Neural cell (in vitro differentiated cells): ENCODE measurements around the gene EMC6. TPM values are rescaled to one million over a fixed set of nuclear protein-coding genes. Genes with fewer than 3 reads are reported as not detected.

ENCODE experiments used
- H2AFZ ChIP-seq: fragments of 200-600, 300-800 bp; sonication (generic), shearing (Covaris generic); 2 replicates; pipeline ENCODE4 v1.6.0; 2014; ENCODE audit warnings: low read depth, mild to moderate bottlenecking, antibody characterized with exemption, low read length, moderate library complexity
- H3F3A ChIP-seq: fragments of 200-600 bp; shearing (Covaris generic); 2 replicates; pipeline ENCODE4 v1.6.1; 2016; ENCODE audit warnings: mild to moderate bottlenecking, moderate library complexity, mixed read lengths, antibody characterized with exemption, low read length; ENCODE audit not compliant: insufficient read depth, poor library complexity, severe bottlenecking
- H3K27ac ChIP-seq: fragments of 200-600, 300-800 bp; sonication (generic), shearing (Covaris generic); 2 replicates; pipeline ENCODE4 v1.5.1; 2014; ENCODE audit warnings: mild to moderate bottlenecking, low read length, moderate library complexity
- H3K27me3 ChIP-seq: fragments of 300-800, 200-600 bp; sonication (generic), shearing (Covaris generic); 2 replicates; pipeline ENCODE4 v1.6.0; 2014; ENCODE audit warnings: mild to moderate bottlenecking, low read depth, low read length, moderate library complexity; ENCODE audit not compliant: insufficient read depth
- H3K36me3 ChIP-seq: fragments of 300-800, 200-600 bp; sonication (generic), shearing (Covaris generic); 2 replicates; pipeline ENCODE4 v1.5.1; 2014; ENCODE audit warnings: mild to moderate bottlenecking, antibody characterized with exemption, low read length, moderate library complexity; ENCODE audit not compliant: insufficient read depth
- H3K4me2 ChIP-seq: fragments of 300-800, 200-600 bp; sonication (generic), shearing (Covaris generic); 2 replicates; pipeline ENCODE4 v1.6.0; 2014; ENCODE audit warnings: mild to moderate bottlenecking, low read length
- H3K4me3 ChIP-seq: fragments of 300-800, 200-600 bp; sonication (generic), shearing (Covaris generic); 2 replicates; pipeline ENCODE4 v1.5.1; 2014; ENCODE audit warnings: mild to moderate bottlenecking, low read length, moderate library complexity
- H3K79me2 ChIP-seq: fragments of 200-600 bp; shearing (Covaris generic); replicated peaks from 2 replicates; pipeline ENCODE4 v1.6.0; 2014; ENCODE audit warnings: mild to moderate bottlenecking, low read length, moderate library complexity; ENCODE audit not compliant: insufficient read depth
- H3K9ac ChIP-seq: fragments of 300-800, 200-600 bp; sonication (generic), shearing (Covaris generic); 2 replicates; pipeline ENCODE4 v1.6.1; 2016; ENCODE audit warnings: mild to moderate bottlenecking, low read length, mixed read lengths
- H3K9me2 ChIP-seq: fragments of 200-600 bp; shearing (Covaris generic); 2 replicates; pipeline ENCODE4 v1.6.1; 2016; ENCODE audit warnings: mild to moderate bottlenecking, low read length, mixed read lengths; ENCODE audit not compliant: insufficient read depth
- H3K9me3 ChIP-seq: fragments of 200-600, 300-800 bp; sonication (generic), shearing (Covaris generic); 2 replicates; pipeline ENCODE4 v1.6.1; 2016; ENCODE audit warnings: mild to moderate bottlenecking, mixed run types, low read length, moderate library complexity, mixed read lengths
- H4K20me1 ChIP-seq: fragments of 200-600 bp; shearing (Covaris generic); 2 replicates; pipeline ENCODE4 v1.6.1; 2016; ENCODE audit warnings: mild to moderate bottlenecking, mixed run types; ENCODE audit not compliant: insufficient read depth
- EP300 ChIP-seq: fragments of 450-650 bp; conservative IDR thresholded peaks from 2 replicates; pipeline ENCODE4 v1.6.1; 2014; ENCODE audit warnings: antibody characterized with exemption, mild to moderate bottlenecking, moderate library complexity; ENCODE audit not compliant: poor library complexity, severe bottlenecking
- EZH2 ChIP-seq: fragments of 200-600, 300-800 bp; shearing (Covaris generic), sonication (generic); IDR thresholded peaks from 2 replicates; pipeline ENCODE4 v1.6.1; 2014; ENCODE audit warnings: antibody characterized with exemption, low read length, borderline replicate concordance, mild to moderate bottlenecking; ENCODE audit not compliant: insufficient read depth, poor library complexity, severe bottlenecking
- MXI1 ChIP-seq: fragments of 450-650 bp; conservative IDR thresholded peaks from 2 replicates; pipeline ENCODE4 v1.6.1; 2014; ENCODE audit warnings: antibody characterized with exemption, mild to moderate bottlenecking; ENCODE audit not compliant: poor library complexity, severe bottlenecking
- SMC3 ChIP-seq: fragments of 450-650 bp; conservative IDR thresholded peaks from 2 replicates; pipeline ENCODE4 v1.6.1; 2014; ENCODE audit warnings: antibody characterized with exemption, mild to moderate bottlenecking, moderate library complexity; ENCODE audit not compliant: poor library complexity
- polyA plus RNA-seq: library from polyadenylated mRNA; depleted of rRNA; stranded (reverse); fragments of >200 nt; gene quantifications from 2 replicates; pipeline ENCODE4 v1.2.3, GENCODE V29; 2014
- TF ChIP-seq, protein P1 (sequence below): IDR thresholded peaks from 2 replicates; pipeline ENCODE4 v1.6.1; 2012; ENCODE audit warnings: borderline replicate concordance

EMC6 gene
- polyA plus RNA-seq, 1 donor from 2014 or later: 61.7 TPM

GRCh38 chr17:3689262-3690093, 20.9 kb downstream of the EMC6 start:
- no peaks in the 10 kb centered on the region for H3K9me3 ChIP-seq
- no peaks in the 10 kb centered on the region for H3F3A ChIP-seq
- H3K79me2 ChIP-seq: no peaks in the 10 kb centered on the region
- no peaks in the 10 kb centered on the region for H3K9me2 ChIP-seq
- no peak overlapping the region for H3K9ac ChIP-seq
- H4K20me1 ChIP-seq: no peaks in the 10 kb centered on the region
- TF ChIP-seq MXI1 (no peak), SMC3 (no peak), EP300 (no peak)
- H3K36me3 ChIP-seq: no peaks in the 10 kb centered on the region
- peaks cover 1% of the 10 kb centered on the region for H3K27me3 ChIP-seq
- no peak overlapping the region for H3K4me2 ChIP-seq
- H3K27ac ChIP-seq: no peak overlapping the region
- no peak overlapping the region for H2AFZ ChIP-seq
- no peak overlapping the region for H3K4me3 ChIP-seq

DNA sequence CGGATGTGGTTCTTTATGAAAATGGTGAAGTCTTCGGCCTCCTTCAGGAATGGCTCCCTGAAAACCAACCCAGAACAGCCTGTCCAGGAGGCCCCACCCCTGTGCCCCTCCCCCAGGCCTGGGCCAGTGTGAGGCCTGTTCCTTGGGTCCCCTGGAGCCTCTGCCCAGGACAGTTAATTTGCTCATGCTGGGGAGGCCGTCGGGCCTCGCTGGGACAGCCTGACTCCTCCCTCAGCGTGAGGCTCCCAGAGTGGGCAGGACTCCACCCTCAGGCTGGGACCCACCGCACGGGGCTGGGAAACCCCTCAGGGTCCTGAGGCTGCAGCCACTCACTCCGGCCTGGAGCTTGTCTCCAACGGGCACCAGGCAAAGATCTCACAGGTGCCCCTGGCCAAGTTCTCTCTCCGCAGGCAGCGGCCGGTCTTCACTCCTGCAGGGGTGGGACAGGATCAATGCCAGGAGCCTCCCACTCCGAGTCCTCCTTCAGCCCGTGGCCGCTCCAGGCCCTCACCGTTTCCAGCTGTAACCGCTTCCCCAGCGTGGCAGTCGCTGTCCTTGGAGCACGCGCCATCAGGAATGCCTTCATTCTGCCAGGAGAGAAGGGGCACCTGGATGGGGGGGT, 21.6 kb downstream of the EMC6 start:
- Histone ChIP-seq H3K36me3 (no peaks in the 10 kb centered on the region), H3F3A (no peaks in the 10 kb centered on the region), H3K9ac (no peak overlapping the region), H3K79me2 (no peaks in the 10 kb centered on the region), H4K20me1 (no peaks in the 10 kb centered on the region), H3K9me2 (no peaks in the 10 kb centered on the region), H2AFZ (no peak overlapping the region), H3K4me3 (no peak overlapping the region), H3K4me2 (no peak overlapping the region), H3K9me3 (no peaks in the 10 kb centered on the region), H3K27me3 (peaks cover 9% of the 10 kb centered on the region), H3K27ac (no peak overlapping the region)
- TF ChIP-seq, protein P1, sequence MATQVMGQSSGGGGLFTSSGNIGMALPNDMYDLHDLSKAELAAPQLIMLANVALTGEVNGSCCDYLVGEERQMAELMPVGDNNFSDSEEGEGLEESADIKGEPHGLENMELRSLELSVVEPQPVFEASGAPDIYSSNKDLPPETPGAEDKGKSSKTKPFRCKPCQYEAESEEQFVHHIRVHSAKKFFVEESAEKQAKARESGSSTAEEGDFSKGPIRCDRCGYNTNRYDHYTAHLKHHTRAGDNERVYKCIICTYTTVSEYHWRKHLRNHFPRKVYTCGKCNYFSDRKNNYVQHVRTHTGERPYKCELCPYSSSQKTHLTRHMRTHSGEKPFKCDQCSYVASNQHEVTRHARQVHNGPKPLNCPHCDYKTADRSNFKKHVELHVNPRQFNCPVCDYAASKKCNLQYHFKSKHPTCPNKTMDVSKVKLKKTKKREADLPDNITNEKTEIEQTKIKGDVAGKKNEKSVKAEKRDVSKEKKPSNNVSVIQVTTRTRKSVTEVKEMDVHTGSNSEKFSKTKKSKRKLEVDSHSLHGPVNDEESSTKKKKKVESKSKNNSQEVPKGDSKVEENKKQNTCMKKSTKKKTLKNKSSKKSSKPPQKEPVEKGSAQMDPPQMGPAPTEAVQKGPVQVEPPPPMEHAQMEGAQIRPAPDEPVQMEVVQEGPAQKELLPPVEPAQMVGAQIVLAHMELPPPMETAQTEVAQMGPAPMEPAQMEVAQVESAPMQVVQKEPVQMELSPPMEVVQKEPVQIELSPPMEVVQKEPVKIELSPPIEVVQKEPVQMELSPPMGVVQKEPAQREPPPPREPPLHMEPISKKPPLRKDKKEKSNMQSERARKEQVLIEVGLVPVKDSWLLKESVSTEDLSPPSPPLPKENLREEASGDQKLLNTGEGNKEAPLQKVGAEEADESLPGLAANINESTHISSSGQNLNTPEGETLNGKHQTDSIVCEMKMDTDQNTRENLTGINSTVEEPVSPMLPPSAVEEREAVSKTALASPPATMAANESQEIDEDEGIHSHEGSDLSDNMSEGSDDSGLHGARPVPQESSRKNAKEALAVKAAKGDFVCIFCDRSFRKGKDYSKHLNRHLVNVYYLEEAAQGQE: no peak
- no peak for TF ChIP-seq EZH2

- Histone ChIP-seq H3K9me3 (no peaks in the 10 kb centered on the region), H3K9ac (no peak overlapping the region), H3K27ac (no peak overlapping the region), H3K27me3 (peaks cover 22% of the 10 kb centered on the region), H3K9me2 (no peaks in the 10 kb centered on the region), H3F3A (no peaks in the 10 kb centered on the region), H3K79me2 (no peaks in the 10 kb centered on the region), H4K20me1 (no peaks in the 10 kb centered on the region), H3K4me2 (no peak overlapping the region), H3K4me3 (no peak overlapping the region), H2AFZ (no peak overlapping the region), H3K36me3 (no peaks in the 10 kb centered on the region)
- TF ChIP-seq SMC3 (no peak), EZH2 (no peak)
Measured at GRCh38 chr17:3691617-3692067, 23.0 kb downstream of the EMC6 start.
